Left renal cortex interstitium (tissue), 4 donors: ENCODE data around the gene HIF3A. TPM values are rescaled to one million over a fixed set of nuclear protein-coding genes. Genes with fewer than 3 reads are reported as not detected.

Source experiments
- DNase-seq, 4 donors: peaks; one replicate each; pipeline ENCODE4 v3.0.0-alpha.2; 2013; ENCODE audit warnings: low read depth in 4 of 4, low spot score in 2 of 4, missing footprints in 1 of 4
- polyA plus RNA-seq, 4 donors: library from polyadenylated mRNA; unstranded; fragments of 120-200 nt; gene quantifications; one replicate each; pipeline ENCODE4 v1.2.1, GENCODE V29; 2013; ENCODE audit not compliant: insufficient read length in 4 of 4

Gene HIF3A
- polyA plus RNA-seq, 4 donors, result 26.5 to 76.0 (median 49.9) TPM

DNA sequence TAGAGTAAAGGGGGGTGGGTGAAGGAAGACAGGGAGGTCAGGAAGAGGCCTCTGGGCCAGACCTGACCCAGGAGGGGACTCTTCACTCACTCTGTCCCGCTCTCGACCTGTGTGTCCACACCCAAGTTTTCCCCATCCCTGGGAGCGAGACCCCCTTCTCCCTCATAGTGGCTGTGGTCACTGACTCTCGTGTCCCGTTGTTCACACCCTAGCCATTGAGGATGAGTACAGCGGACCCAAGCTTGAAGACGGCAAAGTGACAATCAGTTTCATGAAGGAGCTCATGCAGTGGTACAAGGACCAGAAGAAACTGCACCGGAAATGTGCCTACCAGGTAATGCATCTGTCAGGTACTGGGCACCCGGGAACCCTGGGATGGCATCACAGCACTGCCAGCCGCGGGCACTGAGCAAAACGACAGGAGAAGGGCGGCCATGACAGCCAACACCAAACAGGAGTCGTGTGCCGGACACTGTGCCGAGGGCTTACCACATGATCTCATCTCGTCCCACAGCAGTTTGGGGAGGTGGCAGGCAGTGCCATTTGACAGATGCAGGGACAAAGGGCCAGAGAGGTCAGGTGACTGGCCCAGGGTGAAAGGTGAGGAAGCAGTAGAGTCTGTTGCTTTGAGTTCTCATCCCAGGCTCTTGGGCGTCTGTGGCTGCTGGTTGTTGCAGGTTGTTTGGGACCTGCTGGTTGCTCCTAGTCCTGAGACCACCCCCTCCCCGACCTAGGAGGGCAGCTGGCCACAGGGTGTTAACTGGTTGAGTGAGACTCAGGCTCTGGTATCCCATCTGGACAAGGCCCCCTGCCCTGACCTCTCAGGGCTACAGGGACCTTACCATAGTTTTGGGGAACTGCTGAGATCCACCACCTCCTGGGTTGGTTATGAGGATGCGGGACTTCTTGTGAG lies 79.7 kb downstream of the HIF3A start:
- DNase-seq, result no peak

- DNase-seq, result no peak
These were observed 81.4 kb downstream of the HIF3A start for GRCh38 chr19:46378268-46378667.

GRCh38 chr19:46380690-46381089 lies 83.8 kb downstream of the HIF3A start:
- DNase-seq, result no peak

- DNase-seq, result no peak
These were observed 84.5 kb downstream of the HIF3A start for GRCh38 chr19:46381346-46381745.

GRCh38 chr19:46381756-46382345 lies 85.0 kb downstream of the HIF3A start:
- DNase-seq, result no peak

DNA sequence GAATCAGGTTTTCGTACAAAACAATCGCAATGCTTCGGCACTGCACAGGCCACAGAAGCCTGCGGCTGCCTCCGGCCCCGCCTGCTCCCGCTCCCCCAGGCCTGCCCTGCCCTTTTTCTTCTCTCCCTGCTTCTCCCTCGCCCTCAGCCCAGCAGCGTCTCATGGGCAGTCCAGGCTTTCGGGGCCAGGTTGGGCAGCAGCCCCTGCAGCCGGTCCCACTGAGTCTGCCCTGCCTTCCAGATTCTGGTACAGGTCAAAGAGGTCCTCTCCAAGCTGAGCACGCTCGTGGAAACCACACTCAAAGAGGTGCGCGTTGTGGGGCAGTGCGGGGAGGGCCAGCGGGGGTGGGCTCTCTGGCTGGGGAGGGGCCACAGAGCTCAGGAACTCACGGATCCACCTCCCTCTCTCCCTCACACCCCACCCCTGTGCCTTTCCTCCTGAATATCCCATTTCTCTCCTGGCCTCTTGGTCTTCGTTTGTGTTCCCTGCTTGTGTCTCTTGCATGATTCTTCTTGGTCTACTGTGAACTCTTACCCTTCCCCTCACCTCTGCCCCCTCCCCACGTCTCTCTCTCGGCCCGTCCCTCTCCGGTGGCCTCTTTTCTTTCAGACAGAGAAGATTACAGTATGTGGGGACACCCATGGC lies 86.5 kb downstream of the HIF3A start:
- no peak for DNase-seq

DNA sequence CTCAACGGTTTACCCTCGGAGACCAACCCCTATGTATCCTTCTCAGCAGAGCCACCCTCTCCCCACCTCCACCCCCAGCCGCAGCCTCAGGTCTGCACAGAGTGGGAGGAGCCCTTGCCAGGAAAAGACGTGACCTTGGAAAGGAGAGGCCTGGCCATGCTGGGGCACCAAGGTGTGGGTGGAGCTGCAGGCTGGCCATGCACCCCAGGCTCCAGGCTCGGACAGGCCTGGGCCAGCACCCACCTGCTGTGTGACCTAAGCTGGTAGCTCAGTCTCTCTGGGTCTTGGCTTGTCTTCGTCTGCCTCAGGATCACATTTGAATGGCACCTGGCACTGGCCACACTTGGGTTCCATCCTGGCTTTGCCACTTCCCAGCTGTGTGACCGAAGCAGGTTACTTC lies 87.0 kb downstream of the HIF3A start:
- no peak for DNase-seq

GRCh38 chr19:46384396-46384795 lies 87.6 kb downstream of the HIF3A start:
- DNase-seq, result no peak

DNA sequence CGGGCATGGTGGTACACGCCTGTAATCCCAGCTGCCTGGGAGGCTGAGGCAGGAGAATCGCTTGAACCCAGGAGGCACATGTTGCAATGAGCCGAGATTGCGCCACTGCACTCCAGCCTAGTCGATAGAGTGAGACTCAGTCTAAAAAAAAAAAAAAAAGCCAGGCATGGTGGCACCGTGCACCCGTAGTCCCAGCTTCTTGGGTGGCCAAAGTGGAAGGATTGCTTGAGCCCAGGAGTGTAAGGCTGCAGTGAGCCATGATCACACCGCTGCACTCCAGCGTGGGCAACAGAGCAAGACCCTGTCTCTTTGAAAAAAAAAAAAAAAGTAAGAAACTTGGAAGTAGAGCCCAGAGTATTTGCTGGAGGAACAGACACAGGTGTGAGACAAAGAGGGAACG lies 88.8 kb downstream of the HIF3A start:
- no peak for DNase-seq

DNA sequence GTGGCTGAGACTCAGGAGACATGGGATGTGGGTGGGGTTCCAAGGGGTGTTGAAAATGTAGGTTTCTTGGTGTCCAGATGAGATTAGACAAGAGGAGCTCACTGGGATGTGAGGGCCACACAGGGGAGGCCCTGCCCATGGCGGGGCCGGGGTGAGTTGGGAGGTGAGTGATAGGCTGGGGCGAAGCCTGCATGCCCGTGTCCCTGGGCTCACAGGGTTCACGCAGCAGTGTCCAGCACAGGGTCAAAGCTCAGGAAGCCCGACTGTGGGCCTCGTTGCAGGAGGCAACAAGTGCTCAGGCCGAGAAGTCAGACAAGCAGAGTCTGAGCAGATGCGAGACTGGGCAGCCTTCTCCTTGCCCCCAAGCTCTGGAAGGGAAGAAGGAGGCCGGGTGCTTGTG lies 89.3 kb downstream of the HIF3A start:
- DNase-seq, result no peak

GRCh38 chr19:46386996-46387712 lies 90.3 kb downstream of the HIF3A start:
- DNase-seq, result no peak

GRCh38 chr19:46387713-46388130 lies 90.9 kb downstream of the HIF3A start:
- no peak for DNase-seq

GRCh38 chr19:46388311-46389095 lies 91.7 kb downstream of the HIF3A start:
- DNase-seq, result no peak

DNA sequence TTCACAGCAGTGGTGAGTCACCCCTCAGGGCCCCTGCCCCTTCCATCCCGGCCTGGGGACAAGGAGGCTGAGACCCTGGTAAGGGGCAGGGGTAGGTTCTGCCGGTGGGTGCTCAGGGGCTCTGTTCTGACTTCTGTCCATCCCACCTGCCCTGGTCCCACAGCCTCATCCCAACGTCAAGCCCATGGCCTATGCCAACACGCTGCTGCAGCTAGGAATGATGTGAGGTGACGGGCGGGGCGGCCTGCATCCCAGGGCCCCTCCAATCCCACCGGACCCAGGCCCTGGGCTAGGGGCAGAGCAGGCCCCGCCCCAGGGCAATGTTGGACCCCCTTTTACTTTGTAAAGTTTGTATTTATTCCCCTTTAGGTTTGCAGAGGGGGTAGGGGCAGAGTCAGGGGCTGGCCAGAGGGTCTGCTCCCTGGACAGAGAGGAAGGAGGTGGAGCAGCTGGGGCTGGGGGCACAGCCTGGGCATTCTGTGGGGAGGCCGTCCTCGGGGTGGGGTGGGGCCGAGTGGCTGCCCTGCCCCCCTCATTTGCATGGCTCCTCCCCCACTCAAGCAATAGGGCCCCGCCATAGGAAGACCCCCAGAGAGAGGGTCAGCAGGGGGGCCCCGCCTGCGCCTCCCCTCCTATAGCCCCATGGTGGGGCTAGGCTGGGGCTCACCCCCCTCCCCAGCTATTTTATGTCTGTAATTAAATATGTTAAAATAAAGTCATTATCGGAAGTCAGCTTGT lies 93.4 kb downstream of the HIF3A start:
- no peak for DNase-seq

GRCh38 chr19:46390866-46391265 lies 94.0 kb downstream of the HIF3A start:
- no peak for DNase-seq

- DNase-seq, result no peak
These were observed 94.7 kb downstream of the HIF3A start for GRCh38 chr19:46391296-46392251.

DNA sequence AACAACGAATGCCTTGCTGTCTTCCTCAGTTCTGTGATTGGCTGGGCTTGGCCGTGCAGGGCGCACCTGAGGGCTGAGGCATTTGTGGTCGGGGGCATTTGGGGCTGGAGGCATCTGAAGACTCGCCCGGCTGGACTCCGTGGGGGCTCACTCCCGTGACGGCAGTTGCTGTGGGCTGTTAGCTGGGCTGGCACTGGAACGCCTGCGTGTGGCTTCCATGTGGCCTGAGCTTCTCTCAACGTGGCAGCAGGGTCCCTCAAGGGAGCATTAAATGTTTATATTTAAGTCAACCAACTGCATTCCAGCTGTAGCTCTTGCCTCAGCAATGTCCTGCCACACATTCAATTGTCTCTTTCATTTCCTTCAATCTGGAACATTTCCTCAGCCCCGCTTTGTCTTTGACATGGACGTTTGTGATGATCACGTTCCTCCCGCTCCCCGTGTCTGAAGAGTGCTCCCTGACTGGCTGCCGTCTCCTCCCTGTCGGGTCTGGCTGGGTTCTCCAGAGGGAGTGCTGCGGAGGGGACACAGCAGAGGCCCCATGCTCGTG lies 95.5 kb downstream of the HIF3A start:
- DNase-seq, result no peak

GRCh38 chr19:46392837-46393236 lies 96.0 kb downstream of the HIF3A start:
- no peak for DNase-seq
